ENCODE data around the gene TRIO. TPM values are rescaled to one million over a fixed set of nuclear protein-coding genes. Genes with fewer than 3 reads are reported as not detected.

TRIO gene
- total RNA-seq, 1 experiment from 2014 or later: 68.4 TPM

DNA sequence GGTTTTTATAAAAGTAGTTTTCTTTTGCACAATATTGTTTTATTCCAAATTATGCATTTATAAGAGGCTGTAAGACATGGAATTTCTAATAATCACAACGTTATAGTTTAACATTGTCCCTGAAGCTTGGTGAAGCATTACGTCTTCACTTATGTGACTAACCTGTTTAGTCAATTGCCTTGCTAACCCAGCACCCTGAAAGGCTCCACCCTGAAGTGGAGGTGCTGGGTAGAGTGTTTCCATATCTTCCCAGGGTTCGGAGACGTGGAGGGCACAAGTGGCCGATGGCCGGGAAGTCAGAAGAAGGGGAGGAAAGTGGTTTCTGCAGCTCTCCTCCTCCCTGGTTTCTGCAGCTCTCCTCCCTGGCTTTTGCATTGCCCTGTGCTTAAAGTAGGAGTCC, 83.4 kb downstream of the TRIO start:
- ATAC-seq: no peak
- Histone ChIP-seq H3K9ac (ENCODE audit: low read length) (no peak overlapping the region), H3K27ac (ENCODE audit: low read depth, low read length) (no peak overlapping the region), H3K4me2 (ENCODE audit: low read length) (no peak overlapping the region), H3K4me1 (ENCODE audit: control insufficient read depth in 1 of 2, insufficient read depth in 2 of 2, low read length in 2 of 2) (peaks cover 0 to 14% of the 10 kb centered on the region in 2 experiments; a peak in 2 of 4 replicates), H4K20me1 (ENCODE audit: insufficient read depth) (peaks cover 3% of the 10 kb centered on the region; the same call in 1 of the 2 replicates), H3K36me3 (ENCODE audit: control insufficient read depth in 1 of 2, insufficient read depth in 2 of 2, low read length in 2 of 2) (no peaks in the 10 kb centered on the region), H3K9me3 (ENCODE audit: control insufficient read depth in 1 of 2, insufficient read depth in 1 of 2, low read depth in 1 of 2, low read length in 2 of 2) (no peaks in the 10 kb centered on the region), H3K4me3 (replicated peaks in 1 of 2; ENCODE audit: low read depth in 1 of 2, low read length in 2 of 2) (no peak overlapping the region), H3K79me2 (ENCODE audit: insufficient read depth, low read length) (peaks cover 94% of the 10 kb centered on the region), H2AFZ (ENCODE audit: low read depth, low read length, poor library complexity, severe bottlenecking) (no peak overlapping the region), H3K27me3 (ENCODE audit: insufficient read depth, low read length) (no peaks in the 10 kb centered on the region), H3K9me2 (ENCODE audit: insufficient read depth) (no peaks in the 10 kb centered on the region)
- ChIA-PET CTCF (no interaction called here), POLR2A (no interaction called here), RAD21 (ENCODE audit: low non-redundant PET in 1 of 2, low total read pairs in 2 of 2, uncharacterized antibody in 2 of 2, unreplicated experiment in 2 of 2) (no interaction called here)
- no peak for TF ChIP-seq SP1 (IDR thresholded peaks at IDR 0.05; ENCODE audit: low read depth)
- TF ChIP-seq, protein P1, sequence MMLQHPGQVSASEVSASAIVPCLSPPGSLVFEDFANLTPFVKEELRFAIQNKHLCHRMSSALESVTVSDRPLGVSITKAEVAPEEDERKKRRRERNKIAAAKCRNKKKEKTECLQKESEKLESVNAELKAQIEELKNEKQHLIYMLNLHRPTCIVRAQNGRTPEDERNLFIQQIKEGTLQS (IDR thresholded peaks at IDR 0.05): no peak
- TF ChIP-seq POLR2A (IDR thresholded peaks at IDR 0.05; ENCODE audit: borderline replicate concordance, extremely low read depth, insufficient read depth, insufficient read length): no peak
- TF ChIP-seq, protein P2, sequence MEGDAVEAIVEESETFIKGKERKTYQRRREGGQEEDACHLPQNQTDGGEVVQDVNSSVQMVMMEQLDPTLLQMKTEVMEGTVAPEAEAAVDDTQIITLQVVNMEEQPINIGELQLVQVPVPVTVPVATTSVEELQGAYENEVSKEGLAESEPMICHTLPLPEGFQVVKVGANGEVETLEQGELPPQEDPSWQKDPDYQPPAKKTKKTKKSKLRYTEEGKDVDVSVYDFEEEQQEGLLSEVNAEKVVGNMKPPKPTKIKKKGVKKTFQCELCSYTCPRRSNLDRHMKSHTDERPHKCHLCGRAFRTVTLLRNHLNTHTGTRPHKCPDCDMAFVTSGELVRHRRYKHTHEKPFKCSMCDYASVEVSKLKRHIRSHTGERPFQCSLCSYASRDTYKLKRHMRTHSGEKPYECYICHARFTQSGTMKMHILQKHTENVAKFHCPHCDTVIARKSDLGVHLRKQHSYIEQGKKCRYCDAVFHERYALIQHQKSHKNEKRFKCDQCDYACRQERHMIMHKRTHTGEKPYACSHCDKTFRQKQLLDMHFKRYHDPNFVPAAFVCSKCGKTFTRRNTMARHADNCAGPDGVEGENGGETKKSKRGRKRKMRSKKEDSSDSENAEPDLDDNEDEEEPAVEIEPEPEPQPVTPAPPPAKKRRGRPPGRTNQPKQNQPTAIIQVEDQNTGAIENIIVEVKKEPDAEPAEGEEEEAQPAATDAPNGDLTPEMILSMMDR (IDR thresholded peaks at IDR 0.05 in 2 of 3, conservative IDR thresholded peaks at IDR 0.05 in 1 of 3; ENCODE audit: borderline replicate concordance in 1 of 3, insufficient read depth in 1 of 3, low read depth in 2 of 3, low read length in 2 of 3): no peak
- TF ChIP-seq ZNF274 (IDR thresholded peaks at IDR 0.05; ENCODE audit: low read depth, low read length): no peak
- BruUV-seq (replicated peaks): no TSS peak
- no peak for DNase-seq (ENCODE audit: low read depth, low spot score)
- intact Hi-C loops (cut with micrococcal nuclease): no loop called here

DNA sequence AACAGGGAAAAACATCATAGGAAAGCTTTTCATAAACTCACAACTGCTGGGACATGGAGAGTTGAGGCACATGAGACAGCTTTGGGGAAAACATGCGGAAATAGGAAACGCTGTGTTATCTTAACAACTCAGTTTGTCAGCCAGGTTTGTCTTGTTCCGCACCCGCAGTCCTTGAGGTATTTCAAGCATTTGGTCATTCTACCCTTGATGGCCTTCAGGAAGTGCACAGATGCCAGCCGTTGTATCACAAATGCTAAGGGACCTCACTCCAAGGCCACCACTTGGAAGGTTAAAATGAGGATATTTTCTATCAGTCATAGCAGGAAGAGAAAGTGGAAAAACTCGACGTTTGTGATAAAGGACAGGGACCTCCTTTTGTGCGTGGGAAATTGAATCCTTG, 83.8 kb downstream of the TRIO start:
- Histone ChIP-seq H3K4me1 (ENCODE audit: control insufficient read depth in 1 of 2, insufficient read depth in 2 of 2, low read length in 2 of 2) (peaks cover 0 to 14% of the 10 kb centered on the region in 2 experiments; a peak in 2 of 4 replicates), H3K4me3 (replicated peaks in 1 of 2; ENCODE audit: low read depth in 1 of 2, low read length in 2 of 2) (no peak overlapping the region)

More for the DNA sequence above, 83.8 kb downstream of the TRIO start:
- ChIA-PET CTCF (no interaction called here), POLR2A (no interaction called here), RAD21 (ENCODE audit: low non-redundant PET in 1 of 2, low total read pairs in 2 of 2, uncharacterized antibody in 2 of 2, unreplicated experiment in 2 of 2) (no interaction called here)
- H2AFZ ChIP-seq (ENCODE audit: low read depth, low read length, poor library complexity, severe bottlenecking): no peak overlapping the region
- no peak overlapping the region for H3K4me2 ChIP-seq (ENCODE audit: low read length)
- no peaks in the 10 kb centered on the region for H3K27me3 ChIP-seq (ENCODE audit: insufficient read depth, low read length)
- peaks cover 95% of the 10 kb centered on the region for H3K79me2 ChIP-seq (ENCODE audit: insufficient read depth, low read length)
- no peaks in the 10 kb centered on the region for H3K9me2 ChIP-seq (ENCODE audit: insufficient read depth)
- no peak for ATAC-seq
- peaks cover 3% of the 10 kb centered on the region; the same call in 1 of the 2 replicates for H4K20me1 ChIP-seq (ENCODE audit: insufficient read depth)
- no peaks in the 10 kb centered on the region for H3K36me3 ChIP-seq (ENCODE audit: control insufficient read depth in 1 of 2, insufficient read depth in 2 of 2, low read length in 2 of 2)
- no TSS peak for BruUV-seq (replicated peaks)
- TF ChIP-seq, protein P3, sequence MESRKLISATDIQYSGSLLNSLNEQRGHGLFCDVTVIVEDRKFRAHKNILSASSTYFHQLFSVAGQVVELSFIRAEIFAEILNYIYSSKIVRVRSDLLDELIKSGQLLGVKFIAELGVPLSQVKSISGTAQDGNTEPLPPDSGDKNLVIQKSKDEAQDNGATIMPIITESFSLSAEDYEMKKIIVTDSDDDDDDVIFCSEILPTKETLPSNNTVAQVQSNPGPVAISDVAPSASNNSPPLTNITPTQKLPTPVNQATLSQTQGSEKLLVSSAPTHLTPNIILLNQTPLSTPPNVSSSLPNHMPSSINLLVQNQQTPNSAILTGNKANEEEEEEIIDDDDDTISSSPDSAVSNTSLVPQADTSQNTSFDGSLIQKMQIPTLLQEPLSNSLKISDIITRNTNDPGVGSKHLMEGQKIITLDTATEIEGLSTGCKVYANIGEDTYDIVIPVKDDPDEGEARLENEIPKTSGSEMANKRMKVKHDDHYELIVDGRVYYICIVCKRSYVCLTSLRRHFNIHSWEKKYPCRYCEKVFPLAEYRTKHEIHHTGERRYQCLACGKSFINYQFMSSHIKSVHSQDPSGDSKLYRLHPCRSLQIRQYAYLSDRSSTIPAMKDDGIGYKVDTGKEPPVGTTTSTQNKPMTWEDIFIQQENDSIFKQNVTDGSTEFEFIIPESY (IDR thresholded peaks at IDR 0.05; ENCODE audit: extremely low read depth, insufficient replicate concordance, low read length): no peak
- TF ChIP-seq EZH2phosphoT487 (IDR thresholded peaks at IDR 0.05; ENCODE audit: borderline replicate concordance) (no peak), TCF7L2 (IDR thresholded peaks at IDR 0.05; ENCODE audit: borderline replicate concordance, extremely low read depth, insufficient read depth, insufficient read length) (no peak), YY1 (IDR thresholded peaks at IDR 0.05; ENCODE audit: extremely low read depth, insufficient replicate concordance, low read depth, low read length) (no peak), POLR2AphosphoS5 (IDR thresholded peaks at IDR 0.05; ENCODE audit: low read depth, low read length) (no peak), ELF1 (IDR thresholded peaks at IDR 0.05; ENCODE audit: borderline replicate concordance, low read depth) (no peak), RAD21 (IDR thresholded peaks at IDR 0.05; ENCODE audit: low read depth) (no peak), FOSL1 (IDR thresholded peaks at IDR 0.05; ENCODE audit: low read depth) (no peak), SRF (IDR thresholded peaks at IDR 0.05; ENCODE audit: low read depth) (no peak), EZH2 (IDR thresholded peaks at IDR 0.05) (no peak)
- no peaks in the 10 kb centered on the region for H3K9me3 ChIP-seq (ENCODE audit: control insufficient read depth in 1 of 2, insufficient read depth in 1 of 2, low read depth in 1 of 2, low read length in 2 of 2)
- no peak overlapping the region for H3K9ac ChIP-seq (ENCODE audit: low read length)
- intact Hi-C loops (cut with micrococcal nuclease): no loop called here
- no peak for DNase-seq (ENCODE audit: low read depth, low spot score)
- H3K27ac ChIP-seq (ENCODE audit: low read depth, low read length): no peak overlapping the region

All from HCT116 (cell line).